ENCODE data around the gene ZBTB42. TPM values are rescaled to one million over a fixed set of nuclear protein-coding genes. Genes with fewer than 3 reads are reported as not detected.
A peak's percentile ranks its signal among the peaks of the same experiment; 100 is the strongest.

Gene ZBTB42
- total and polyA plus RNA-seq, 12 donors: 1.8 to 9.2 (median 5.9) TPM

- Histone ChIP-seq H3K4me3 (no peak overlapping the region), H3K4me1 (peaks cover 0 to 33% (median 23%) of the 10 kb centered on the region in 9 donors), H3K27me3 (no peaks in the 10 kb centered on the region), H3K36me3 (no peaks in the 10 kb centered on the region), H3K9me3 (peaks cover 0 to 7% (median 0%) of the 10 kb centered on the region in 11 donors), H3K27ac (no peak overlapping the region)
- TF ChIP-seq CTCF (IDR thresholded peaks at IDR 0.05): no peak
- 87 to 91% methylated on average over 12 of the region's 12 CpGs for WGBS, 2 donors
- ATAC-seq: no peak
- intact Hi-C loops (cut with DNase I): loop anchor here in 1 of 10 donors (2.0 kb wide), 1 partner anchor 65 kb away; no protein-coding TSS in a partner anchor
- DNase-seq: no peak
Measured at GRCh38 chr14:104819361-104819781, 18.5 kb downstream of the ZBTB42 start.

DNA sequence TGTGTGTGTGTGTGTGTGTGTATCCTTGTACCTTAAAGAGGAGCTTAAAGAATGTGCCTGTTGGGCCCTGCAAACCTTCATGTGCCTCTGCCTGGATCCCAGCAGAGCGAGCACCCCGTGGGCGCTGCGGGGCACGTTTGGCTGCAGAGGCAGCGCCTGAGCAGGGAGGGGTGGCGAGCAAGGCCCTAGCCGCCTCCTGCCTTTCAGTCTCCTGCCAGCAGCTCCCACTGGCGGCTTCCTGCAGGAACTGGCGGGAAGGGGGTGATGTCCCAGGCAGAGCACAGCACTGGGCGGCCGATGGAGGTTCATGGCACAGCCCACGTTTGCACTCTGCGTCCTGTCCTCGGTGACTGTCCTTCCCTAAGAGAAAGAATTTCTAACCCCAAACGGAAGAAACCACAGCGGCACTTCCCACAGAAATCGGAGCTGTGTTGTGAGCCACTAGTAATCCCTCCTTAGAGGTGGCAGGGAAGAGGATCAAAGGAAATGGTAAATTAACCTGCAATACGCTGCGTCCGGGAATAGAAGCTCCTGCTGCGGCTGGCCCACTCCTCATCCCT, 19.8 kb downstream of the ZBTB42 start:
- Histone ChIP-seq H3K27me3 (peaks cover 0 to 10% (median 0%) of the 10 kb centered on the region in 7 donors), H3K9me3 (peaks cover 0 to 7% (median 0%) of the 10 kb centered on the region in 11 donors), H3K27ac (no peak overlapping the region), H3K36me3 (no peaks in the 10 kb centered on the region), H3K4me1 (peaks cover 0 to 27% (median 19%) of the 10 kb centered on the region in 9 donors), H3K4me3 (no peak overlapping the region)
- ATAC-seq: peak in 6 of 8 donors; percentile 16 to 60 (median 44)
- 15 to 24% methylated on average over 22 of the region's 22 CpGs for WGBS, 2 donors
- peak in 1 of 2 donors; percentile 44 for DNase-seq
- intact Hi-C loops (cut with DNase I): loop anchor here in 1 of 10 donors (2.0 to 5.0 kb wide), 2 partner anchors 33 to 52 kb away; no protein-coding TSS in a partner anchor
- TF ChIP-seq CTCF (IDR thresholded peaks at IDR 0.05): peak; percentile 19 to 67 (median 51)

DNA sequence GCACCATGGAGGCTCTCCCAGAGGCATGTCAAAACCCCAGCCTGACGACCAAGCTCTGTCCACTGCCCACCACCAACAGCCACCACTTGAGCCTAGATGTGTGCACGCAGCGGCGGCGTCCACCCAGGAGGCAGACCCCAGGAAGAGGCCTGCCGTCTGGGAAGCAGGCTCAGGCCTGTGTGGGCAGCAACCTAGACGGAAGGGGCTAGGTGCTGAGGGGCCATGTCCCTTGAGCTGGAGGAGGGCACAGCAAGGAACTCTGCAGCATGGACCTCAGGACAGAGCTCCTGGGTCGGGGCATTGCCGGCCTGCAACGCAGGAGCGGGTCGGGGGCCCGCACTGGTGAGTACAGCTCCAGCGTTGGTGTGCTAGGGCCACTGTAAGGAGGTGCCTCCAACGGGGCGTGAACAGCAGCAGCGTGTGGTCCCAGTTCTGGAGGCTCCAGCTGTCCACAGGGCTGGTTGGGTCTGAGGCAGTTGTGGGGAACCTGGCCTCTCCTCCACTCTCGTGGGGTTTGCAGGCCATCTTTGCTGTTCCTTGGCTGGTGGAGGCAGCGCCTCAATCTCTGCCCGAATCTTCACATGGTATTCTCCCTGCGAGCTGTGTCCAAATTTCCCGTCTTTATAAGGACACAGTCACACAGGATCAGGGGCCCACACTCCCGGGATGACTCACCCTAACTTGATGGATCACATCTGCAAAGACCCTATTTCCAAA, 20.5 kb downstream of the ZBTB42 start:
- no peak for ATAC-seq
- H3K27ac ChIP-seq: no peak overlapping the region
- 81 to 86% methylated on average over 23 of the region's 23 CpGs for WGBS, 2 donors
- peaks cover 0 to 31% (median 21%) of the 10 kb centered on the region in 9 donors for H3K4me1 ChIP-seq
- peaks cover 0 to 7% (median 0%) of the 10 kb centered on the region in 11 donors for H3K9me3 ChIP-seq
- H3K4me3 ChIP-seq: no peak overlapping the region
- DNase-seq: peak in 1 of 2 donors; percentile 2
- H3K27me3 ChIP-seq: peaks cover 0 to 15% (median 0%) of the 10 kb centered on the region in 7 donors
- no peaks in the 10 kb centered on the region for H3K36me3 ChIP-seq
- intact Hi-C loops (cut with DNase I): loop anchor here in 1 of 10 donors (2.0 to 5.0 kb wide), 2 partner anchors 34 to 53 kb away; no protein-coding TSS in a partner anchor
- no peak for TF ChIP-seq CTCF (IDR thresholded peaks at IDR 0.05)

DNA sequence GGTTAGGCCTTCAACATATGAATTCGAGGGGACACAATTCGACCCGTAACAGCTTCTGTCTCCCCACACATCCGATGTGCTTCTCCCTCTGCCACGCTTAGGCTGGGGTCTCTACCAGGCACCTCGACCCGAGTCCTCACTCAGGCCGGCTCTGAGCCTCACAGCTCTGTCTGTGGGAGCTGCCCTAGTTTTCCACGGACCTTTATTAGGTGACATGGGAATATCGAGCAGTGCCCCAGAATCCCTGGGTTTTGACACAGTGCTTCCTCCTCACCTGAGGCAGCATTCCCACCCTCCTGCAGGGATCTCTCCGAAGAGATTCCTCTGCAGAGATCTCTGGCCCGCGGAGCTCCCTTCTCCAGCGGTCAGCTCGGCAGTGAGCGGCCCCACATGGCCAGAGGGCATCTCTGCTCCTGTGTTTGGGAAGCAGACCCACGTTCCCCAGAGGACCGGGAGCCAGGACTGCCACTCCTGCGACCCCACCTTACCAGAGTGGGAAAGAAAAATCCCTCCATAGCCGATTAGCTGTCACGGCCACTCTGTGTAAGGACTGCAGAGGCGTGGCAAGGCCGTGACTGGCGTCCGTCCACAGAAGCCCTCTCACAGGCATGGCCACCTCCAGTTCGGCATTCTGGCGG, 21.2 kb downstream of the ZBTB42 start:
- H3K4me3 ChIP-seq: no peak overlapping the region
- H3K27me3 ChIP-seq: peaks cover 0 to 17% (median 0%) of the 10 kb centered on the region in 7 donors
- 88 to 91% methylated on average over 27 of the region's 27 CpGs for WGBS, 2 donors
- H3K4me1 ChIP-seq: peaks cover 0 to 28% (median 19%) of the 10 kb centered on the region in 9 donors
- H3K36me3 ChIP-seq: no peaks in the 10 kb centered on the region
- H3K27ac ChIP-seq: no peak overlapping the region
- intact Hi-C loops (cut with DNase I): loop anchor here in 1 of 10 donors (2.0 to 5.0 kb wide), 2 partner anchors 35 to 53 kb away; no protein-coding TSS in a partner anchor
- peaks cover 0 to 7% (median 0%) of the 10 kb centered on the region in 11 donors for H3K9me3 ChIP-seq
- DNase-seq (no peak), ATAC-seq (no peak)
- no peak for TF ChIP-seq CTCF (IDR thresholded peaks at IDR 0.05)

Data from heart right ventricle (tissue), 16 donors.